GM15510 (cell line): ENCODE results near the gene KCNA4.

Experiments used
- POLR2A ChIP-seq: IDR thresholded peaks from 3 replicates; pipeline ENCODE4 v1.6.1; 2011; ENCODE audit warnings: borderline replicate concordance; ENCODE audit not compliant: insufficient read length; ENCODE audit errors: extremely low read depth

The KCNA4 gene

DNA sequence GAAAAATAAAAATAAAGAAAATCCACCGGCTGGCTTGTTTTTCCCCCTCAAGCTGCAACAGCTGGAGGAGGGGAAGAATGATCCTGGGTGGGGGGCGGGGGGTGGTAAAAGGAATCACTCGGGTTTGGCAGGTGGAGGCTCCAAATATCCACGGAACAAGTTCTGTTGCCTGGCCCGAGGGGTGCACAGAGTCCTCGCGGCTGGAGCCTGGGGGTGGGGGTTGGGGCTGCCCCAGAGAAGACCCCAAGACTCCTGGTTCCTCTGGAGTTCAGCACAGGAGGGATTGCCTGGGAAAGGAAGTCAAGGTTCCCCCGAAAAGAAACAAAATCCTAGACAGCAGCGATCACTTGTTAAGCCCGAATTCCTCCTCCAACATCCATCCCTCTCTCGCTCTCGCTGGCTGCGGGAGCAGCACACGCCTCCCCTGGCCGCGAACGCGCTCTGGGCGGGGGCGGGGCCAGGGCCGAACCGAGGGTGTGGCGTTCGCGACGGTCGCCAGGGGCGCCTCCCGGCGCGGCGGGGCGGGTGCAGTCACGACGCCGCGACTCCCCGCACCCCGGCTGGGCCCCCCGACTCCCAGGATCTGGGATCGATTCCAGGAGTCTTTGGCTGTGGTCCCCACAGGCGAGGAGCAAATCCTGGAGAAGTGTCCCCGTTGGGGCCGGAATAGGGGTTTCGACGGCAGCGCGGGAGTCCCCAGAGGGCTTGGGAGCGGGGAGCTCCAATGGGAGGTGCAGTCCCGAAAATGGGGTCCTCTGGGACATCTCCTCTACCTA is at the start of gene KCNA4:
TSS of gene KCNA4 (minus strand) at position 443 of the 776 bp plus-strand sequence. CDS start 4,352 bp downstream, outside the sequence.
- TF ChIP-seq POLR2A, result no peak

DNA sequence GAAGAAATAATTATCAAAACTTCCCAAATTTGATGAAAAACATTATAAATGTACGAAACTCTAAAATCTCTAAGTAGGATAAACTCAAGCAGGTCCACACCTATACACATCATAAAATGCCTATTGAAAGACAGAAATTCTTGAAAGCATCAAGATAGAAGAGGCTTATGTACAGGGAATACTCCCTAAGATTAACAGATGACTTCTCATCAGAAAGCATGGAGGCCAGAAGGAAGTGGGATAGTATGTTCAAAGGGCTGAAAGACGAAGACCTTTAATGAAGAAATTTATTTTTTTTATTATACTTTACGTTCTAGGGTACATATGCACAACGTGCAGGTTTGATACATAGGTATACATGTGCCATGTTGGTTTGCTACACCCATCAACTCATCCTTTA is 45.3 kb upstream of the KCNA4 start:
- no peak for TF ChIP-seq POLR2A

DNA sequence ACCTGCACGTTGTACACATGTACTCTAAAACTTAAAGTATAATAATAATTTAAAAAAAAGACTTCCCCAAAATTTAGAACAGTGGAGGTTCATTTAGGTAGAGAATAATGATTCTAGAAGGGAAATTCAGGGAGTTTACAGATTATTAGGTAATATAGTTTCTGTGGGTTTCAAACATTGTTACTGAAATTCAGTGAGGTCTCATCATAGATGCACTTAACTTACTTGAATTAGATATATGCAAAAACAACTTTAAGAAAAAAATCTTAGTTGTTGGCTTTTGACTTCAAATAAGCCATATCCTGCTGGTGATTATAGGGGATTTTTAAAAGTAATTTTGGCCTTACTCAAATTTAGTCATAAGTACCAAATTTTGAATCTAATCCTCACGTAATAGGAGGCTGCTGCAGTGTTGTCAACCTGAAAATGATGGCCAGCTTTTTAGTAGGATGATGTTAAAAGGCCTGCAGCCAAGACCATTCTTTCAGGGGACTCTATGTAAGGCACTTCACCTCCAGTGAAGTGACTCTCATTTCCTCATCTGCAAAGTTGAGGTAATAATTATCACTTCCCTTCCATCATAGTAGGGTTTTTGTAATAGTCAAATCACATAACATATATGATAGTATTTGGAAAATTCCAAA is 42.5 kb upstream of the KCNA4 start:
- TF ChIP-seq POLR2A, result no peak

DNA sequence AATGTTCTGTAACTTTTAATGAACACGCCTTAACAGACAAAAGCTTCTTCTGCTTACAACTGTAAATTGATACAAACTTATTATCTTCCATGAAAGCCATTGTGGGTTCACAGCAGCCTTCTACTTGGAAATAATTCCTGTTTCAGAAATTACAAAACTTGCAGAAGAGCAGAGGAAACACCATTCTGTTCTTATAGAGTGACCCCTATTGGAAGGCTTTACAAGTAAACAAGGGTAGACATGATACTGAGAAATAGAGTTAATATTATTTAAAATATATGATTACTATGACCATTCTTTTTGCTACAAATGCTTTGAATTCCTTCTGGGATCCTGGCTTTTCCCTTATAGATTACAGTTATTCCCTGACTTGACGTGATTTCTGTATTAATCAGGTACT is 32.4 kb upstream of the KCNA4 start:
- no peak for TF ChIP-seq POLR2A

DNA sequence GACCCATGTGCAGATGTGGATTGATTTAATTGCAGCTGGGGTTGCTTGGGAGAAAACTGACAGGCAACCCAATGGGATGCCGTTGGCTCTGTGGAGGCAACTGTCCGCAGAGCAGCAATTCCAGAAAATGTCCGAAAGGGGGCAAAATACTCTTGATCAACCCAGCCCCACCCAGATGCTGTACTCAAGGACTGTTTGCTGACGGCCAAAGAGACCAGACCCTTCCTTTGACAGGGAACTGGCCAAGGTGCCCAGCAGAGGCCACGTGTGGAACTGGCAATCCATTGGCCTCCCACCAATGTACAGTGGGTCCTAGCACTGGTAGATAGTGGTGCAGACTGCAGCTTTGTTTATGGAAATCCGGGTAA is 29.7 kb upstream of the KCNA4 start:
- TF ChIP-seq POLR2A, result no peak

DNA sequence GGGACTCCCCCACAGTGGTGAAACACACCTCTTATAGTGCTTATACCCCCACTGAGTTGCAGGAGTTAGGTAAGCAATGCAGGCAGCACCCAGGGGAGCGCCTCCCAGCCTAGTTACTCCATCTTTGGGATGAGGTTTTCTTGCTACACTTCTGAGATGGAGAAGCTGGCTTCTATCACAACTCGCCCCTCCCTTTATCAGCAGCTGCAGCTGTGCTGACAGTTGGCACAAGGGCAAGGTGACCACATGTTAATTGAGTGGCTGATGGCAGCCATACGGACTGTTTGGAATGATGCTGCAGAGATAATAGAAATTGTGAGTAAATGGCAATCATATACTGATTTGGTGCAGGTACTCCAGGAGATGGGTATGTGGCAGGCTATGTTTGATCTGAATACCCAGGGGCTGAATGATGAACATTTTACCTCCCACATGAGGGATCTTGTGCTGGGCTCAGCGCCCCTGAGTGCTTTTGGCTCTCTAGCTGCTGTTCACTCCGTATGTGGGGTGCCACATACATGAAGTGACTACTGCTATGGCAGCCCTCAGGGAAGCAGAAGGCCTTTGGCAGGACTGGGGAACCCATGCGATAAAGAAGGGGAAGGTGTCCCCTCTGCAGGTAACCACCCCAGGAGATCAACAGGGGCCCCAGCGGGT is 29.2 kb upstream of the KCNA4 start:
- no peak for TF ChIP-seq POLR2A

DNA sequence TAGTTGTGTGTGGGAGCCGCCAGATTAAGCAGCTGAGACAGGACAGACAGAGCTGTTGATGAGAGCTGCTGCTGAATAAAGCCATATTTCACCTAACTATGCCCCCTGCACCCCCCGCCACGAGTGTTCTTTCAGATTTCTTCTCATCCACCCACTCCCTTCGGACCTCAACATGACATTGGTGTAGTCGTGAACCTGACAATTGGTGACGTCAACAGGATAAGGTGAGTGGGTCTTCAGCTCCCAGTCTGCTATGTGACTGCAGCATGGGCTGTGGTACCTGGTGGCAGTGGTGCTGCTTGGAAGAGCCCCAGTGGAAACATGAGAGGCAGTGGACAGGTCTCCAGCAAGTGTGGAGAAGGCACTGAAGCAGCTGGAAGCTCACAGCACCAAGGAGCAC is 28.3 kb upstream of the KCNA4 start:
- no peak for TF ChIP-seq POLR2A

DNA sequence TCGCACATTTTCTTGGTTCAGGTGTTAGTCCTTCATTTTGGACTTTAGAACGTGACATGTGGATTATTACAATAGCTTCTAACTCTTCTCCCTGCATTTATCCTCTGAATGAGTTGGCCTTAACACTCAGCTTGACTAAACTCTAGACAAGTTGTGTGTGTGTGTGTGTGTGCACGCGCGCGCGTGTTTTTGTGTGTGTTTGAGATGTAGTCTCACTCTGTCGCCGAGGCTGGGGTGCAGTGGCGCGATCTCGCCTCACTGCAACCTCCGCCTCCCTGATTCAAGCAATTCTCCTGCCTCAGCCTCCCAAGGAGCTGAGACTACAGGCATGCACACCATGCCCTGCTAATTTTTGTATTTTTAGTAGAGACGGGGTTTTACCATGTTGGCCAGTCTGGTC is 24.3 kb upstream of the KCNA4 start:
- TF ChIP-seq POLR2A, result no peak

DNA sequence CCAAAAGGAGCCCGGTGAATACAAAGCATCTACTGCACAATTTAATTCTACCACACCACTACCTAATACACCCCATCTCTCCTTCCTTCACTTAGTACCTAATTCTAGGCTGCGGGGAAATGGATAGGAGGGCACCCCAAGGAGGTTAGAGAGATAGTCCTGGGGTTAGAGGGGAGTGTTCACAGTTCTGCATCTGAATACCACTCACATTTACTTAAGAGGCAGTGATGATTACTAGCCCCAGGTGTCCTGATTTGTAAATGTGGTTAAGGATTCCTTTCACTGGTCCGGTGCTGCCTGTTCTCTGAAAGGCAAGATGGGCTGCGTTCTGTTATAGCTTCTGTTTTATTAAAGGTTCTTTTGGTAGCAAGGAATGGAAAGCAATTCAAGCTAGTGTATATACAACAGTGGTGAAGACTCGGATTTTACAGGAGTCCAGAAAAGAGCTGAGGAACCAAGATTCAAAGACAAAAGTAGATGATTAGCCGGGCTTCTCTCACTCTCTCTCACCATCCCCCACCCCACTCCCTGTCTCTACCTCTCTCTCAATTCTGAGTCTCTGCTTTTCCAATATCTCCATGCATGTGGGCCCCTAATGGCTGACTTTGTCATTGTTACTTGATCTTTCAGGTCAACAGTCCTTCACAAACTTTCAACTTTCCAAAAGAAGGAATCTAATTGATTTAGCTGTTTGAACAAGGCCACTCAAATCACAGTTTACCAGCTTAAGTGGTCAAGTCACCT is 8.7 kb upstream of the KCNA4 start:
- TF ChIP-seq POLR2A, result no peak

DNA sequence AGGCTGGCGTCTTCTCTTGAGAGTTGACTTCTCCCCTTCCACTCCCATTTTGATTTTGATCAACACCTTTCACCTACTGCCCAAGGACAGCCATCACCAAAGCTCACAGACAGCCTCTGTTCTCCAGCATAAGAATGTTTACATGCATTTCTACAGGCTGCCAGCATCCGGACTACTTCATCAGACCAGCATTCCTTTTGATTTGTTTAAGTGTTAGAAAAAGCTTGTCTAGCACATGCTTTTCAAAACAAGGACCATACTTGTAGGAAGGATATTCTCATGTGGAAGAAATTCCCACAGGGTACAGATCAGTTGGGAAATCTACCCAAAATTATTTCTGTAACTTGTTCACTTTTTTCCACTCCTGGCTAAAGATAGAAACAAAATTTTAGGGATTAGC is 6.2 kb upstream of the KCNA4 start:
- no peak for TF ChIP-seq POLR2A

DNA sequence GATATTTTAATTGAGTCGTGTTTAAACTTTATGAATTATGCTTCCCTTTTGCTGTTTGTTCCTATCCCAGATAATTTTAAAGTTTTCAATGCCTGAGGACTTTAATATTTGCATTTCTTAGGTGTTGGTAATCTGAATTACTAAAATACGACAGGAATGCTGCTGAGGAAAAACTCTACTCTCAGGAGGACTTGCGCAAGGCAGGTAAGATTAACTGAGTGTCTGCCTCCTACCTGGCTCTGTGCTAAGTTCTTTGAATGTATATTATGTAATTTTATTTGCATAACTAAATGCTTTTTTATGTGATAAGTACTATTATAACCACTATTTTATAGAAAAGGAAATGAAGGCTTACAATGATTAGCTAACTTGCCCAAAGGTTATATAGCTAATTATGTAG is 2.7 kb upstream of the KCNA4 start:
- TF ChIP-seq POLR2A, result no peak

DNA sequence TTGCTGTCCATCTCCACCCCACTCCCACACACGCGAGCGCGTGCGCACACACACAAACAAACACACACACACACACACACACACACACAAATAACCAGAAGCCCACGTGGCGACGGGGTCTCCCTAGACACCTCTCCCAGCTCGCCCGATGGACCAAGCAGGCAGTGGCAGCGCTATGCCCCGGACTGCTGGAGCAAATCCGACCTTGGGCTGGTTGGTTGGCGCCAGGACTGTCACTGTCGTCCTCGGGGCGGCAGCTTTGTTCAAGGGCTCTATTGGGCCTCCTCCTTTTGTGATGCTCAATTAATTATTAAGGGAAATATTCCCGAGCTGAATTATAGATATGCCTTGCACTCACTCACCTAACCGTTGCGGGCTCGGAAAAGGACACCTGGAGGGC is 1.7 kb upstream of the KCNA4 start:
- TF ChIP-seq POLR2A, result no peak

DNA sequence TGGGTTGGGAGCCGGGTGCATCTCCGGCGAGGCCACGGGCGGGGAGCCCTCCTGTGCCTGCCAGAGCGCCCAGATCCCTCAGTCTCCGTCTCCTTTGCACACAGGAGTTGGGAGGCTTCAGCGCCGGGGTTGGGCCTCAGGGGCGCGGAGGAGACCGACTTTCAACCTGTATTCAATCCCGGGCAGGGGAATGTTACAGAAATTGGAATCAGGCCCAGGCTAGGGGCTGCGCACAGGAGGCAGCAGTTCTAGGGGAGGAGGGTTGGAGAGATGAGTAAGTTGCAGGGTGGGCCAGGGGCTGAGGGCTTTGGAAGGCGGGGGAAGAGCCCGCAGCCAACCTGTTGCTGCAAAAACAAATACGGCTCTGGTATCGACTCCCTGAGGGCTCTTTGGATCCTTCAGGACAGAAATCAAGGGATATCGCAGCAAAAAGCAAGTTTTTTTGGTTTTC is 640 bp upstream of the KCNA4 start:
- no peak for TF ChIP-seq POLR2A

DNA sequence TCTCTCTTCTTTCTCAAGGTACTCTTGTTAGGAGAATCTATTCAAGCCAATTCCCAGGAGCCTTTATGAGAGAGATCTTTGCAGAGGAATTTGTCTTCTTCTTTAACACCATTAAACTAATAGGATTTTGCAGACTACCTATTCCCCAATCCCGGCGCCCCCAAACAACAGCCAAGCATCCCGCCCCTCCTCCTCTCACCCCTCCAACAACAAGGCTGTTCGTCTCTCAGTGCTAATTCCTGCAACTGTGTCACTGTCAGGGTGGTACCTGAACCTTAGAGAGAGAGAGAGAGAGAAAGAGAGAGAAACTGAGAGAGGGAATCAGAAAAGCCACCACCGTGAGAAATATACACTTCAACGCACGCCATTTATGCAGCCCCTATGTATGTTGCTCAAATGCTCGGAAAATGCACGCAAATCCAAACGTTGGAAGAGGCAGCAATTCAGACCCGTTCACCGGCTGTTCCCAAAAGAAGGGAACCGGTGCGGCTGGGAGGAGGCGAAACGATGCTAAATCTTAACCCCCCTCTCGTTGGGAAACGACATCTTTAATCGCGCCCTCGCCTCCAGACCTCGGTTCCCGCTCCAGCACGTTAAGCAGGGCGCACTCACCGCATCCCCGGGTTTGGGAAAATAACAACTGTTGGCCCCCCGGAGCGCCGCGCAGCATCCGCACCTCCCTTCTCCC is 961 bp downstream of the KCNA4 start:
- no peak for TF ChIP-seq POLR2A

DNA sequence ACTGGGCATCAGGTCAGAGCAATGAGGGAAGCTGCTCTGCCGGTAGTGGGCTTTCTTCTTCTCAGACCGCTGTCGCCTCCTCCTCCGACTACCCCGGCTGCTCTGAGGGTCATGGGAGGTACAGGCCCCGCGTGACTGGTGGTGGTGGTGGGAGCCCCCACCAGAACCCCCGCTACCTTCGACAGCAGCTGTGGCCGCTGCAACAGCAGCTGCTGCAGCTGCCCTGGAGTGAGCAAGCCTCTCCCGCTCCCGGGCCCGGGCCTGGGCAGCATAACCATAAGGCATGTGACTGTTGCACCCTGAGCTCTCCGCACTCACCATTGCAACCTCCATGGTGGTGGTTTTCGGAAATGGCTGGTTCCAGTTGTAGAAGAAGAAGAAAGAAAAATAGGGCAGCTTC is 4.5 kb downstream of the KCNA4 start:
- TF ChIP-seq POLR2A, result no peak

DNA sequence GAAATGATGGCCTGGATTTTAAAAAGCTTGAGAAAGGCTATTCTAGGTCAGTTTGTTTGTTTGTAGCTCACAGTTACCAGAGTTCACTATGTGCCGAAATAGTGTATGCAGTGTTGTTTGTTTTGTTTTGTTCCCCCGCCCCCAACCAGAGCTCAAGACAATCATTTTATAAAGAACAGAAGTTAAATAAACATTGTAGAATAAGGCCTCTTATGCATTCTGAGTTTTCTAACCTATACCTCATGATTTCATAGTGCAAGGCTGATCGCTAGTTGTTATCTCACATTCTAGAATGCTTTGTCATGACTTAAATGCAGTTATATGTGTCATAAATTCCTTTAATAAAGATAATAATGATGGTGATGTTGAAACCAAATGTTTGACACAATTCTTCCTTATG is 7.8 kb downstream of the KCNA4 start:
- no peak for TF ChIP-seq POLR2A

DNA sequence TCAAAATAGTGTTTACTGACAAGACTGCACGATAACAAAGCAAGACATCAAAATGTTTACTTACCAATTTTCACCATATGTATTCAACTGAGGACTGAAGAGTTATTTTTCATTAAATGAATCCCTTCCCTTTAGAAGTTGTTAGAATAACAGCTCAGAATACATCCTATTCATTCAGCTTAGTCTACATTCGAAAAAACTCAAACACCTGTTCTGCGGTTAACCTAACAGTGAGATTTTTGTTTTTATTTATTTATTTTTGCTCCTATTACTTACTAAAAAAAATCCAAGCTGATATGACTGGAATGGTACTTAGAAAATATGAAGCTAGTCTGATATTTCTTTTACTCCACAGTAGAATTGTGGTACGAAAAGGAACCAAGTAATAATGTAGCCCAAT is 10.0 kb downstream of the KCNA4 start:
- TF ChIP-seq POLR2A, result no peak
